Sigmoid colon (tissue), 4 donors: ENCODE measurements around the gene CDH23.

Experiments used
- CTCF ChIP-seq, 4 experiments: fragments of 450-650 bp in 3 of 4; fragments of 200-600 bp in 1 of 4; IDR thresholded peaks; one replicate each; pipeline ENCODE4 v1.5.1; 2016 to 2019; ENCODE audit warnings: antibody characterized with exemption in 4 of 4, mild to moderate bottlenecking in 3 of 4, moderate library complexity in 2 of 4
- EP300 ChIP-seq, 4 donors: sonication (generic); formaldehyde crosslinking; IDR thresholded peaks; one replicate each; pipeline ENCODE4 v1.6.1; 2017; ENCODE audit warnings: antibody characterized with exemption in 4 of 4
- POLR2A ChIP-seq, 2 donors: fragments of 450-650 bp; IDR thresholded peaks; one replicate each; pipeline ENCODE4 v1.6.1; 2016; ENCODE audit warnings: antibody characterized with exemption in 2 of 2, mild to moderate bottlenecking in 2 of 2, moderate library complexity in 2 of 2
- POLR2AphosphoS5 ChIP-seq, 4 donors: sonication (generic); formaldehyde crosslinking; IDR thresholded peaks; one replicate each; pipeline ENCODE4 v1.6.1; 2017; ENCODE audit warnings: antibody characterized with exemption in 4 of 4

- TF ChIP-seq CTCF (IDR thresholded peaks at IDR 0.05) (no peak), POLR2AphosphoS5 (IDR thresholded peaks at IDR 0.05) (no peak), POLR2A (IDR thresholded peaks at IDR 0.05) (no peak), EP300 (IDR thresholded peaks at IDR 0.05) (no peak)
Observed at GRCh38 chr10:71359364-71360046, 37.2 kb upstream of the CDH23 start.
